Measurements from ENCODE around the gene TAPBP.
"Not testable (repeated sequence)": the region's sequence is repeated elsewhere in the genome, so short reads cannot be mapped to it uniquely, and the experiment has no call there.

Gene TAPBP

GRCh38 chr6:33275795-33276580, 37.9 kb downstream of the TAPBP start:
- not testable (repeated sequence) for DNase-seq

DNA sequence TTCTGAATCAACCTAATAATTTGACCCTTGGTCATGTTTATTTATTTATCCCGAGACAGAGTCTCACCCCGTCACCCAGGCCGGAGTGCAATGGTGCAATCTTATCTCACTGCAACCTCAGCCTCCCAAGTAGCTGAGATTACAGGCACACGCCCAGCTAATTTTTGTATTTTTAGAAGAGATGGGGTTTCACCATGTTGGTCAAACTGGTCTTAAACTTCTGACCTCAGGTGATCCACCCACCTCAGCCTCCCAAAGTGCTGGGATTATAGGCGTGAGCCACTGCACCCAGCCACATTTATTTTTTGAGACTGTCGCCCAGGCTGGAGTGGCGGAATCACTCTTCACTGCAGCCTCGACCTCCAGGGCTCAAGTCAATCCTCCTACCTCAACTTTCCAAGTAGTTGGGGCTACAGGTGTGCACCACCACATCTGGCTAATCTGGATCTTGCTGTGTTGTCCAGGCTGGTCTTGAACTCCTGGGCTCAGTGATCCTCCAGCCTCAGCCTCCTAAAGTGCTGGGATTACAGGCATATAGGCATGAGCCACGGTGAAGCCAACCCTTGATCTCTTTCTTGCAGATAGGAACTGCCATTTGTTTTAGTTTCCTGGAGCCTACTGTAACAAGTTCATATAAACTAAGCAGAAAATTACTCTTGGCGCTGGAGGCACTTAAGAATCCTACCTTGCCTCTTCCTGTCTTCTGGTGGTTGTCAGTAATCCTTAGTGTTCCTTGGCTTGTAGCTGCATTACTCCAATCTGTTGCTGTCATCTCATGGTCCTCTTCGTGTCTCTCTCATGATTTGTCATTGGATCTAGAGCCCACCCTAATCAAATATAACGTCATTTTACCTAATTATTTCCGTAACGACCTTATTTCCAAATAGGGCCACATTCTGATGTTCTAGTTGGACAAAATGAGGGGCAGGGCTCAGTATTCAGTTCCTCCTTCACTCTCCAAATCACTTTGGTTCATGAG, 39.7 kb downstream of the TAPBP start:
- no peak for DNase-seq

GRCh38 chr6:33273129-33273923, 40.6 kb downstream of the TAPBP start:
- no peak for DNase-seq

DNA sequence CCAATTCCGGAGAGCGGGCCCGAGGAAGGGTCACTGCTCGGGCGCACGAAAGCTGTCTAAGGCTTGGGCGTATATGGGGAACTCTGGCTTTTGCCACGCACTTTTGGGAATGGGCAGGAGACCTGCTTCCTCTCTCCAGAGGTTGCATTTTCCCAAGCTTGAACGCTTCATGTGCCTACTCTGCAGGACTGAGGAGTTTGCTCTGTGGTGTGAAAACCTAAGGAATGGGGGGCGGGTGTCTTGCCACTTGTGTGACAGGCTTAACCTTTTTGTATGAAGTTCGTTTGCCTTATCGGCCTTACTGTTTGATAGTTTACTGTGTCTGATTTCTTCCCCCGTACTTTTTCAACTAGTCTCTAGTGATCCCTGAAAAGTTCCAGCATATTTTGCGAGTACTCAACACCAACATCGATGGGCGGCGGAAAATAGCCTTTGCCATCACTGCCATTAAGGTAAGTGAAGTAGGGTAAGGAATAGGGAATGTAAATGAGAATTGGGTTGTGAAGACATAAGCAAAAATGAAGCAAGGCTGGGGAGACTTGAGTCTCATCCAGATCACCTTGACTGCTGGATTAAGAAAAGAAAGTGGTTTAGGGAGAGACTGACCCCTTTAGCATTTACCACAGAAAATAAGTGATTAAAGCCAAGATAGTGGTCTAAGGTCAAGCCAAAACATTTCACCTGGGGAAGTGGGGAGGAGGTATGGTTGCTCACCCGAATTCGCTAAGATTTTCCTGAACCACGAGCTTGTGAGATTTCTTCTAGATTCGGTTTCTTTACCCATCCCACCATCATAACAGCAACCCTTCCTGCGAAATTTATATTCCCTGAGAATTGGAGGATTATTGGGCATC, 41.4 kb downstream of the TAPBP start:
- DNase-seq: no peak

DNA sequence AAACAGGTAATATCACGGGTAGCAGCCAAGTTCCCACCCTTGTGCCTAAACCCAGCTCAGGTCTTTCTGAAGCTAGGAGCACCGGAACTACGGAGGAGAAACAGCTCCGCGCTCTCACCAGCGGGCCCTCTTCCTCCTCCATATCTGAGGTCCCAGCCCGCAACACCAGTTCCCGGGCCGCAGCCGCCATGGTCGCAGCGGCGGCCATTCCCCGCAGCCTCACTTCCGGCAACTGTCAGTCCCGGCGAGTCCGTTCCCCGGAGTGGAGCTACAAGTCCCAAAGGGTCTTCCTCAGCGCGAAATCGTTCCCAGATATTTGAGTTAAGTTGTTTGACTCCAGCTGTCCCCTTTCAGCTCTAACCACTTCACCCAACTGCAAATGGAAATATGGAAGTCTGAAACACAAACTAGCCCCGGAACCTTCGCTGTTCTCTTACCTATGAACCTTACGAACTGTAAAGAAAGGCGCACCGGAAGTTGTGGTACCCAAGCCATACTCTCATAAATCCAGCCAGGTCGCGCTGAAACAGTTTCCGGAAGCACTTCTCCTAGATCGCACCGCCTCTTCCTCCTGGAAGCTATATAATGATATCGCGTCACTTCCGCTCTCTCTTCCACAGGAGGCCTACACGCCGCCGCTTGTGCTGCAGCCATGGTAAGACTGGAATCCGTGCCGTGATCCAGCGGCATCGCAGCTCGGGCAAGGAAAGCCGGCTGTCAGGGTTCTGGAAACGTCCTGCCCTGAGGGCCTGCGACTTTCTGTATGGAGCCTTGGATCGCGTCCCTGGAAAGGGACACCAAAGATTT, 42.2 kb downstream of the TAPBP start, which contains the start of the genes RPS18 and VPS52:
Gene RPS18, plus strand, starts transcription at position 608 of the 807 bp plus-strand sequence. Its CDS starts 45 bp downstream, at position 653.
Gene VPS52, minus strand, starts transcription at position 409 of the 807 bp plus-strand sequence. Its CDS starts 201 bp downstream, at position 208.
- DNase-seq: peak; percentile 99

DNA sequence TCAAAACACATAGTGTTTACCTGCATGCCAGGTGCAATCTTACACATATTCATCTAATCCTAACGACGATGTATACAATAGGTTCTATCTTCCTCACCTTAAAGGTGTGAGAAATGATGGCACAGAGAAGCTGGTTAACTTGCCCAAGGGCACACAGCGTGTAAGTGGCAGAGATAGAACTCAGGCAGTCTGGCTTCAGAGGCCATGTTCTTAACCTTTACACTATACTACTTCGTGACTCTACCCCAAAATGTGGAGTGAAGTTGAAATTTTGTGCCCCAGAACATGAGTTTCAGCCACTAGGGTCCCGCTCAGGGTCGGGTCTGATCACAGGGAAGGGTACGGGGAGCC, 42.8 kb downstream of the TAPBP start:
- no peak for DNase-seq

GRCh38 chr6:33264015-33264414, 49.9 kb downstream of the TAPBP start:
- DNase-seq: no peak

- DNase-seq: not testable (repeated sequence)
These were observed 51.4 kb downstream of the TAPBP start for GRCh38 chr6:33262490-33262889.

DNA sequence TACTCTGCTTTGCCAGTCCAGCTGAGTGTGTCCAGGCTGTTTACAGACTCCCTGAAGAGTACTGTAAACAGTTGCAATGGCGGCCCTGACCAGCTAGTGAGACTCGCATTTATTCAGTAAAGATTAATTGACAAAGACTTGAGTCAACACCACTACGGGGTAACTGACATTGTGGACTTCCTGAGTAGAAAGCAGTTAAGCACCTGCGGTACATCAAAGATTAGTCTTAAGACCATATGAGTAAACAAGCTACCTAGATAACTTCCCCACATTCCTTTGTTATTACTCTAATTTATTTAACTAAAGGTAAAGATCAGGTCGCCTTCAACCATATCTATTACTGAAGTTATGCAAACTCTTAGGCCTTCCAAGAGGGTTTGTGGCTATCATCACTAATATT, 54.8 kb downstream of the TAPBP start:
- no peak for DNase-seq

DNA sequence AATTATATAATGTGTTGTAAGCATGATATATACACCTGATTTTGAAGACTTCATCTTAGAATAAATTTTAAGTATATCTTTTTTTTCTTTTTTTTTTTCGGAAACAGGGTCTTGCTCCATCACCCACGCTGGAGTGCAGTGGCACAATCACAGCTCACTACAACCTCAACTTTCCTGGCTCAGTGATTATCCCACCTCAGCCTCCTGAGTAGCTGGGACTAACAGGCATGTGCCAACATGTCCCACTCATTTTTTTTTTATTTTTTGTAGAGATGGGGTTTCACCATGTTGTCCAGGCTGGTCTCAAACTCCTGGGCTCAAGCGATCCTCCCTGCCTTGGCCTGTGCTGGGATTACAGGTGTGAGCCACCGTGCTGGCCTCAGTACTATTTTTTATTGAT, 59.3 kb downstream of the TAPBP start:
- no peak for DNase-seq

DNA sequence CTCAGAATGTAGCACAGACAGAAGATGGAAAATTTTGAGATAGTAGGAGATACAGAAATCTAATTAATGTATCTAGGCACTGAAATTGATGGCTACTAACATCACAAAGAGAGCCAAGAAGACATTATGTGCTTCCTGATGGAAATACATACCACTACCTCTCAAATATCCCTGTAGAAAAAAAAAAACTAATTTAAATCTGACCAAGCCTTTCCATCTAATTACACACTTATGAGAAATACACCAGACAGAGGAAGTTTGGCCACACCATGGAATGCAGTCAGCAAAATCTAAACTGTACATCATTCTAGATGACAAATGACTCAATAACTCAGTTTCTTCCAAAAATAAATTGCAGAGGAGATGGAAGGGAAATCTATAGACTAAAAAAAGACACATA, 61.1 kb downstream of the TAPBP start:
- peak; percentile 82 for DNase-seq

GRCh38 chr6:33251395-33252012, 62.4 kb downstream of the TAPBP start:
- peak; percentile 55 for DNase-seq

- DNase-seq: no peak
These were observed 63.1 kb downstream of the TAPBP start for GRCh38 chr6:33250731-33251130.

DNA sequence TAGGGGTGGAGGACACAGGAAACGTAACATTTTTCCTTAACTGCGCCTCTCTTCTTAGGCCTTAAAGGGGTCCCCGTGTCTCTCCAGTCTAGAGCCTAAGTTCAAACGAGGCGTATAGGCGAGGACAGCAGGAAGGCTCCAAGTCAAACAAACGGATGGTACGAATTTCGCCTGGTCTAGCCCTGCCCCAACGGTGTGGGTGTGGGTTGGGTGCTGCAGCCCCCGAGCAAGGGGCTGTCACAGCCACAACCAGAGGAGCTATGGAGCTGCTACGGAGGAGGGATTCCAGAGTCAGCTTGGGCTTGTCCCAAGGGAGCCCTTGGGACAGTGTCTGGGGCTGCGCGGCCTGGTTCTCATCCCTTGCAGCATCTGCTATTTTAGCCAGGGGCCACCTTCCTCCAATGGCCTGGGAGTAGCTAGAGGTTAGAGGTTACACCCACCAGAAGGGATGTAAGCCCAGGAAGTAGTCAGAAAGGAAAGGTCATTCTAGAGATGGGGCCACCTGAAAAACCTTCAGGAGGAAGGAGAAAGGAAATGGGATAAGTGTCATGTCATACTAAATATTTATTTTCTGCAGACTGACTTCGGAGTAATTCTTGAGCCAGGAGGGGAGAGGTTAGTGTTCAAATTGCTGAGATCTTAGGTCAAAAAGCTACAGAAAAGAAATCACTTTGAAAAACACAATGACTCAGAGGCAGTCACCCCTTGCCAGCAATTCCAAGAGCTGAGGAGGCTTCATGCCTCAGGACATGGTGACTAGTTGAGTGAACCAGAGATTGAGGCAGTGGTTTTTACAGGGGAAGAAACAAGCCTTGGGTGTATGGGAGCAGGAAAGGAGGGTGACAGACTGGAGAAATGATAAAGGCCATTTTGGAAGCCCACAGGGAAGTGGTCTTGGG, 63.9 kb downstream of the TAPBP start:
- peak; percentile 75 for DNase-seq

Measured in fibroblast of upper back skin (primary cell).